ENCODE data around the gene GPR4. TPM values are rescaled to one million over a fixed set of nuclear protein-coding genes. Genes with fewer than 3 reads are reported as not detected.

GPR4 gene
- total RNA-seq, 1 experiment from 2014 or later: 0.23 TPM

DNA sequence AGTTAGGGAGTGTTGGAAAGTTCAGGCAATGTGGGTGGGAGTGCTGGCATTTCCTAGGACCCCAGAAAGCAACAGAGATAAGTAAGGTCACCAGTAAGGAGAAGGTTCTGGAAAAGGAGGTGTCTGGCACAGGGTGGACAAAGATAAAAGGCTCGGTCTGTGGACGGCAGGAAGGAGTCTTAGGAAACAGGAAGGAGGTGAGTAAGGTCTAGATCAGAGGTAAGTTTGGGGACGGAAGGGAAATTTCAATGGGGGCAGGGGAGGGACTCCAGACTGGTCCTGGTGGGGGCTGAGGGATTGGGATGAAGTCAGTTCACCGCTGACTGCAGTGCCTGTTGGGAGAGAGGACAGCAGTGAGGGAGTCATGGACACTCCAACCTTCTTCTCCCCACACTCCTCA is 9.6 kb downstream of the GPR4 start:
- intact Hi-C loops (cut with micrococcal nuclease; ENCODE audit: unreplicated experiment): no loop called here
- ChIA-PET POLR2A (no interaction called here), CTCF (no interaction called here)
- BruUV-seq (replicated peaks): no TSS peak
- Histone ChIP-seq H3K36me3 (ENCODE audit: control insufficient read depth, insufficient read depth, low read length) (no peaks in the 10 kb centered on the region), H3K4me3 (ENCODE audit: low read depth in 2 of 2, low read length in 2 of 2) (no peak overlapping the region), H3K27me3 (ENCODE audit: control insufficient read depth, insufficient read depth, low read length) (no peaks in the 10 kb centered on the region), H3K4me1 (ENCODE audit: control insufficient read depth, insufficient read depth, low read length) (no peaks in the 10 kb centered on the region), H3K9me3 (ENCODE audit: control insufficient read depth, insufficient read depth, low read depth, low read length) (no peaks in the 10 kb centered on the region), H3K27ac (ENCODE audit: low read length) (no peak overlapping the region)
- ATAC-seq: no peak
- DNase-seq (ENCODE audit: low read depth, low spot score): no peak
- in situ Hi-C loops (cut with HindIII; ENCODE audit: low pct_unique_long_range_greater_than_20kb, low sequenced_read_pairs): no loop called here
- TF ChIP-seq, protein P1, sequence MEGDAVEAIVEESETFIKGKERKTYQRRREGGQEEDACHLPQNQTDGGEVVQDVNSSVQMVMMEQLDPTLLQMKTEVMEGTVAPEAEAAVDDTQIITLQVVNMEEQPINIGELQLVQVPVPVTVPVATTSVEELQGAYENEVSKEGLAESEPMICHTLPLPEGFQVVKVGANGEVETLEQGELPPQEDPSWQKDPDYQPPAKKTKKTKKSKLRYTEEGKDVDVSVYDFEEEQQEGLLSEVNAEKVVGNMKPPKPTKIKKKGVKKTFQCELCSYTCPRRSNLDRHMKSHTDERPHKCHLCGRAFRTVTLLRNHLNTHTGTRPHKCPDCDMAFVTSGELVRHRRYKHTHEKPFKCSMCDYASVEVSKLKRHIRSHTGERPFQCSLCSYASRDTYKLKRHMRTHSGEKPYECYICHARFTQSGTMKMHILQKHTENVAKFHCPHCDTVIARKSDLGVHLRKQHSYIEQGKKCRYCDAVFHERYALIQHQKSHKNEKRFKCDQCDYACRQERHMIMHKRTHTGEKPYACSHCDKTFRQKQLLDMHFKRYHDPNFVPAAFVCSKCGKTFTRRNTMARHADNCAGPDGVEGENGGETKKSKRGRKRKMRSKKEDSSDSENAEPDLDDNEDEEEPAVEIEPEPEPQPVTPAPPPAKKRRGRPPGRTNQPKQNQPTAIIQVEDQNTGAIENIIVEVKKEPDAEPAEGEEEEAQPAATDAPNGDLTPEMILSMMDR (IDR thresholded peaks at IDR 0.05): no peak
- TF ChIP-seq POLR2AphosphoS5 (IDR thresholded peaks at IDR 0.05; ENCODE audit: low read depth, low read length): no peak
- TF ChIP-seq TCF7L2 (IDR thresholded peaks at IDR 0.05; ENCODE audit: low read depth, low read length): no peak
- TF ChIP-seq, protein P2, sequence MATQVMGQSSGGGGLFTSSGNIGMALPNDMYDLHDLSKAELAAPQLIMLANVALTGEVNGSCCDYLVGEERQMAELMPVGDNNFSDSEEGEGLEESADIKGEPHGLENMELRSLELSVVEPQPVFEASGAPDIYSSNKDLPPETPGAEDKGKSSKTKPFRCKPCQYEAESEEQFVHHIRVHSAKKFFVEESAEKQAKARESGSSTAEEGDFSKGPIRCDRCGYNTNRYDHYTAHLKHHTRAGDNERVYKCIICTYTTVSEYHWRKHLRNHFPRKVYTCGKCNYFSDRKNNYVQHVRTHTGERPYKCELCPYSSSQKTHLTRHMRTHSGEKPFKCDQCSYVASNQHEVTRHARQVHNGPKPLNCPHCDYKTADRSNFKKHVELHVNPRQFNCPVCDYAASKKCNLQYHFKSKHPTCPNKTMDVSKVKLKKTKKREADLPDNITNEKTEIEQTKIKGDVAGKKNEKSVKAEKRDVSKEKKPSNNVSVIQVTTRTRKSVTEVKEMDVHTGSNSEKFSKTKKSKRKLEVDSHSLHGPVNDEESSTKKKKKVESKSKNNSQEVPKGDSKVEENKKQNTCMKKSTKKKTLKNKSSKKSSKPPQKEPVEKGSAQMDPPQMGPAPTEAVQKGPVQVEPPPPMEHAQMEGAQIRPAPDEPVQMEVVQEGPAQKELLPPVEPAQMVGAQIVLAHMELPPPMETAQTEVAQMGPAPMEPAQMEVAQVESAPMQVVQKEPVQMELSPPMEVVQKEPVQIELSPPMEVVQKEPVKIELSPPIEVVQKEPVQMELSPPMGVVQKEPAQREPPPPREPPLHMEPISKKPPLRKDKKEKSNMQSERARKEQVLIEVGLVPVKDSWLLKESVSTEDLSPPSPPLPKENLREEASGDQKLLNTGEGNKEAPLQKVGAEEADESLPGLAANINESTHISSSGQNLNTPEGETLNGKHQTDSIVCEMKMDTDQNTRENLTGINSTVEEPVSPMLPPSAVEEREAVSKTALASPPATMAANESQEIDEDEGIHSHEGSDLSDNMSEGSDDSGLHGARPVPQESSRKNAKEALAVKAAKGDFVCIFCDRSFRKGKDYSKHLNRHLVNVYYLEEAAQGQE (IDR thresholded peaks at IDR 0.05; ENCODE audit: insufficient read depth in 1 of 2, low read depth in 2 of 2, low read length in 1 of 2): no peak
- TF ChIP-seq SIN3A (IDR thresholded peaks at IDR 0.05; ENCODE audit: borderline replicate concordance, insufficient read depth, low read depth, low read length): no peak

DNA sequence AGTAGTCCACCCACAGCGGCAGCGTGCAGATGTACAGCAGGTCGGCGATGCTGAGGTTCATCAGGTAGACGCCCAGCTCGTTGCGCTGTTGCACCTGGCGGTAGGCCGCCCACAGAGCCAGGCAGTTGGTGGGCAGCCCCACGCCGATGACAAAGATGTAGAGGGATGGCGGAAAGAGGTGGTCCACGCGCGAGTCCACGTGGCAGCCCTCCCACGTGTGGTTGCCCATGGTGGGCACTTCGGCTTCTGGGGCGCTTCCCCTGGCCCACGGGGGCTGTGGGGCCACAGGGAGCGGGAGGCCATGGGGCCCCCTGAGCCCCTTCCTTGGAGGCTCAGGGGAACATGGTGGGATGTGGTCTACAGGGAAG is 10.4 kb downstream of the GPR4 start:
- Histone ChIP-seq H3K27ac (ENCODE audit: low read length) (no peak overlapping the region), H3K36me3 (ENCODE audit: control insufficient read depth, insufficient read depth, low read length) (no peaks in the 10 kb centered on the region), H3K4me1 (ENCODE audit: control insufficient read depth, insufficient read depth, low read length) (no peaks in the 10 kb centered on the region), H3K27me3 (ENCODE audit: control insufficient read depth, insufficient read depth, low read length) (no peaks in the 10 kb centered on the region), H3K4me3 (ENCODE audit: low read depth in 2 of 2, low read length in 2 of 2) (no peak overlapping the region), H3K9me3 (ENCODE audit: control insufficient read depth, insufficient read depth, low read depth, low read length) (no peaks in the 10 kb centered on the region)
- TF ChIP-seq TCF7L2 (IDR thresholded peaks at IDR 0.05; ENCODE audit: low read depth, low read length) (no peak), POLR2AphosphoS5 (IDR thresholded peaks at IDR 0.05; ENCODE audit: low read depth, low read length) (no peak), SIN3A (IDR thresholded peaks at IDR 0.05; ENCODE audit: borderline replicate concordance, insufficient read depth, low read depth, low read length) (no peak)
- TF ChIP-seq, protein P1 (IDR thresholded peaks at IDR 0.05): no peak
- TF ChIP-seq, protein P2 (IDR thresholded peaks at IDR 0.05; ENCODE audit: insufficient read depth in 1 of 2, low read depth in 2 of 2, low read length in 1 of 2): no peak
- no TSS peak for BruUV-seq (replicated peaks)
- DNase-seq (ENCODE audit: low read depth, low spot score) (no peak), ATAC-seq (no peak)
- POLR2A ChIA-PET: no interaction called here
- intact Hi-C loops (cut with micrococcal nuclease; ENCODE audit: unreplicated experiment) (no loop called here), in situ Hi-C loops (cut with HindIII; ENCODE audit: low pct_unique_long_range_greater_than_20kb, low sequenced_read_pairs) (no loop called here)
- CTCF ChIA-PET: interaction anchor here (0.9 kb wide), 1 partner anchor 51 kb away, joined by 3 read pairs; no protein-coding TSS in a partner anchor
